Stimulated activated CD8-positive, alpha-beta memory T cell treated with anti-CD3 and anti-CD28 coated beads, Interleukin-7, amount 100 ng/mL, for 24 hours (primary cell): Measurements from ENCODE around the gene ADD2.
A peak's percentile ranks its signal among the peaks of the same experiment; 100 is the strongest.
"Not testable (repeated sequence)": the region's sequence is repeated elsewhere in the genome, so short reads cannot be mapped to it uniquely, and the experiment has no call there.

Experiments
- DNase-seq: peaks from one replicate; pipeline ENCODE4 v3.0.0-alpha.2; 2020; ENCODE audit warnings: low read depth

Gene ADD2, protein sequence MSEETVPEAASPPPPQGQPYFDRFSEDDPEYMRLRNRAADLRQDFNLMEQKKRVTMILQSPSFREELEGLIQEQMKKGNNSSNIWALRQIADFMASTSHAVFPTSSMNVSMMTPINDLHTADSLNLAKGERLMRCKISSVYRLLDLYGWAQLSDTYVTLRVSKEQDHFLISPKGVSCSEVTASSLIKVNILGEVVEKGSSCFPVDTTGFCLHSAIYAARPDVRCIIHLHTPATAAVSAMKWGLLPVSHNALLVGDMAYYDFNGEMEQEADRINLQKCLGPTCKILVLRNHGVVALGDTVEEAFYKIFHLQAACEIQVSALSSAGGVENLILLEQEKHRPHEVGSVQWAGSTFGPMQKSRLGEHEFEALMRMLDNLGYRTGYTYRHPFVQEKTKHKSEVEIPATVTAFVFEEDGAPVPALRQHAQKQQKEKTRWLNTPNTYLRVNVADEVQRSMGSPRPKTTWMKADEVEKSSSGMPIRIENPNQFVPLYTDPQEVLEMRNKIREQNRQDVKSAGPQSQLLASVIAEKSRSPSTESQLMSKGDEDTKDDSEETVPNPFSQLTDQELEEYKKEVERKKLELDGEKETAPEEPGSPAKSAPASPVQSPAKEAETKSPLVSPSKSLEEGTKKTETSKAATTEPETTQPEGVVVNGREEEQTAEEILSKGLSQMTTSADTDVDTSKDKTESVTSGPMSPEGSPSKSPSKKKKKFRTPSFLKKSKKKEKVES

DNA sequence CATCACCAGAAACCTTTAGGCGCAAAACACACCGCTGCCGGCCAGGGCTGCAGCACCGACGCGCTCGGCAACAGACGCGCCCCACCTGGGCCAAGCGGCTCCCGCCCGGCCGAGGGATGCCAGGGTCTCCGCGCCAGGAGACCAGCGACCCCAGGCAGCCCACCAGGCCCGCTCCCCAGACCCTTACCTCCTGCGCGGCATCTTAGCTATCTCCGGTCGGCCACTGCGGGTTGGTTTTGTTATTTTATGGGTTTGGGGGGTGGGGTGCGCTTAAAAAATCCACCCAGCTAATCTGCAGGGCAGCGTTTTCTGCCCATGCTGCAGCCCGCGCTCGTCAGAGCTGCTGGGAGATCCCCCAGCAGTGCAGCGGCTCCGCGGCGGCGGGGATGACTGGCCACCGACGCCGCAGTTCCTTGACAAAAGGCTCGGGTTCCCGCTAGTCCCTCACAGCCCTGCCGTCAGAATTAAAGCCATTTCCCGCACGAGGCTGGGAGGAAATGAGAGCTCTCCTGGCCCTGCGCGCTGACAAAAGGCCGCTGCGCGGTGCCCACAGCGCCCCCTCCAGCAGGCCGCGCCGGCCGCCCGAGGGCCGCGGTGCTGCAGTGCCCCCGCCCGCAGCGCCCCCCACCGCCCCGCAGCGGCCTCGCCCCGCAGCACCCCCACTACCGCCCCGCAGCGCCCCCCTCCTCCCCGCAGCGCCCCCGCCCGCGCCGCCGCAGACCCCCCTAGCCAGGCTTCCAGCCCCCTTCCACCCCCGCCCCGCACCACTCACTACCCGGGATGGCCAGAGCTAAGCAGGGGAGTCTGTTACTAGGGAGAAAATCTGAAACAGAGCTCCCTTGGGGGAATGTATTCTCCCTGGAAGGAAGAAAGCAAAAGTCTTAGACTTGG is at the start of gene ADD2:
TSS of gene ADD2 (minus strand) at position 502 of the 891 bp plus-strand sequence. CDS start 61,792 bp downstream, outside the sequence.
- no peak for DNase-seq

DNA sequence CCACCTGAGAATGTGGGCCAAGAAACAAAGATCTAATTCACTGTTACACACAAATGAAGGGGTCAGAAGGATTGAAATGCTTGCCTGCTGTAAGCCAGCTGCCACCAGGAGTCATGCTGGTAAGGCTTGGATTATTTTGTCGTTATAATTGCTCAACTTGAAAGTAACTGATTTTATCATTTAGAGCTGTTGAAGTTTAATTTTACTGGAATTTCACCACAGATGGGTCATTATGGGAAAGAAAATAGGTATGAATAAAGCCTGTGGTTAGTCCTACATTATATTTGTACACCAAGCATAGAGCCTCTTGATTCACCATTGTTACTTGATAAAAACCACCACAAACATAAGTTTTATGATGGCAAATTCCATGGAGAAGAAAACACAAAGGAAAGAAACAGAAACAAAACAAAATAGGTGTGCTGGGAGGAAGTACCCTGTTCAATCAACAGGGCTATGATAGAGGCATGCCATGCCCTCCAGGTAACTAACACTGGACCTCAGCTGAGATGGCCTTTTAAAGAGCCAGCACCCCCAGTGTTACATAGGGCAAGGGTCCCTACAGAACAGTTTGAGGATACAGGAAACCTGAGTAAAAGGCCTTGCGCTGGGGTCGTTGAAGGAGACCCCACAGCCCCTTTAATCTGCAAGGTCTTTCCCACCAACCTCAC is 49.4 kb upstream of the ADD2 start:
- DNase-seq, result no peak

DNA sequence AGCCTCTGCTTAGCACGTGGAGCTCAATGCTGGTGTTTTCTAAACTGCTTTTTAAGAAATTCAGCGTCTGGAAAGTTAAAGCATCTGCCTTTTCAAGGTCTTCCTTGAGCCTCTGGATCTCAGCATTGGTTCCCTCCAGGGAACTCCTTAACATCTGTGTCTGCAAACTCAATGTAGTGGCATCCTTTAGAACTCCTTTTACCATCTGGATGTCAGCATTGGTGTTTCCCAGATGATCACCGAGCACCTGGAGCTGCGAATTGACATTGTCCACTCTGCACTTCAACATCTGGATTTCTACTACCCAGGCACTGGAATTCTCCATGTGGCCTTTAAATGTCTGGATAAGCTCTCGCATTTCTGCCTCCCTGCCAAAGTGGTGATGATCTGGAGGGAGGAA is 48.7 kb upstream of the ADD2 start:
- DNase-seq, result no peak

DNA sequence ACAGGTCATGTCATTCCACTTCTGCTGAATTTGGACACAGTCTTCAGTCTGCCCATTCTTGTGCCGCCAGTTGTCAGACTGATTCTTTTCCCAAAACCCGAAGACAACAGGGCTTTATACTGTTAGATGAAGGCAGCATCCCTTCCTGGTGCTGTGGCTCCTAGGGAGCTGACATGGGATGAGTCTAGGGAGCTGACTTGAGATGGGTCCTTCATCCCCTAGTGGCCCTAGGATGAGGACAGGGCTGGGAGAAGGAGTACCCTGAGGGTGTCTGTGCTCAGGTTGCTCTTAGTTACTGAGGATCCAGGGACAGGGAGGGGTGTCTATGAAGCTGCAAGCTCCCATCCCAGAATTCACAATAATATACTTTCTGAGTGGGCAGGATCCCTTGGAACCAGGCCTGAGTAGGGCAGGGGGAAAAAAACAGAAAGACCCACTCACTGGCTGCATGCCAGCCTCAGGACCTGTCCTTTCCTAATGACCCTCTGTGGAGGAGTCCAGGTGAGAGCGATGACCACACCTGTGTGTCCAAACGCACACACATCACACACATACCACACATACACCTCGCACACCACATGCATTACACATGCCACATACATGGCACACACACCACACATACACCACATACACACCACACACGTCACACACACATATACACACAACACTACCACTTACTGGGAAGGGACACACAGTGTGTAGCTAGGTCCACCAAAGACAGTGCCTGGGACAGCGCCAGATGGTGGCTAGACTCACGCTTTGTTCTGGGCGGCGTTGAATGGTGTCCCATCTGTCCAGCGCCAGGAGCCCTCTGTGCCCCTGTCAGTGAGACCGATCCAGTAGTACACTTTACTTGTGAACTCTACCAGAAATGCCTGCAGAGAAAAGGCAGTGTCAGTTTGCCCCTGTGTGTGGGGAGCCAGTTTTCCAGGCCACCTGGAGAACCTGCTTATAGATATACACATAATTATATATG is 41.3 kb upstream of the ADD2 start:
- no peak for DNase-seq

DNA sequence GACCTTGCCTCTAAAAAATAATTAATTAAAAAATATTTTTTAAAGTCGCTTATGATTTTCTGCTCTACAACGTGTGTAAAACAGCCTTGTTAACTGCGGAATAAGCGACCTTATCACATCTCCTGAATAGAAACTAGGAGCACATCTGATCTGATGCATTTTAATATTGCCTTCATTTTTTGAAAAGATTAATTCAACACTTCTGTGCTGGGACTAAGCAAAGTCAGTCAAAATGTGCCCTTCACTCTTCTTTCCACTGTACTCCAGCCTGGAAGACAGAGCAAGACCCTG is 39.8 kb upstream of the ADD2 start:
- no peak for DNase-seq

DNA sequence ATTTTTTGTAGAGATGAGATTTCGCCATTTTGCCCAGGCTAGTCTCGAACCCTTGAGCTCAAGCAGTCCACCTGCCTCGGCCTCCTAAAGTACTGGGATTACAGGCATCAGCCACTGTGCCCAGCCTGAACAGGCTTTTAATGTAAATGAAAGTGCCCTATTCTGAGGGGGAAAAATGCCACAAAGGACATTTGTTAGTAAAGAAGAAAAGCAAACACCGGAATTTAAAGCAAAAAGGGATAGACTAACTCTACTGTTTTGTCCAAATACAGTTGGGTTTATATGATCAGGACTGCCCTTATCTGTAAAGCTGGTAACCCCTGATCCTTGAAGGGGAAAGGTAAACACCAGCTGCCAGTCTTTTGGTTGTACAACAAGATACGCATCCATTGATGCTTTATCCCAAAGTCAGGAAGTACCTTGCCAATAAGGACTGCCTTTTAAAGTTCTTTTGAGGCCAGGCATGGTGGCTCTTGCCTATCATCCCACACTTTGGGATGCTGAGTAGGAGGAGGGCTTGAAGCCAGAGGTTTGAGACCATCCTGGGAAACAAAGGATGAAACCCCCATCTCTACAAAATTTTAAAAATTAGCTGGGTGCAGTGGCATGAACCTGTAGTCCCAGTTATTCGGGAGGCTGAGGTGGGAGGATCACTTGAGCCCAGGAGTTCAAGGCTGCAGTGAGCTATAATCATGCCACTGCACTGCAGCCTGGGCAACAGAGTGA is 39.3 kb upstream of the ADD2 start:
- DNase-seq, result no peak

DNA sequence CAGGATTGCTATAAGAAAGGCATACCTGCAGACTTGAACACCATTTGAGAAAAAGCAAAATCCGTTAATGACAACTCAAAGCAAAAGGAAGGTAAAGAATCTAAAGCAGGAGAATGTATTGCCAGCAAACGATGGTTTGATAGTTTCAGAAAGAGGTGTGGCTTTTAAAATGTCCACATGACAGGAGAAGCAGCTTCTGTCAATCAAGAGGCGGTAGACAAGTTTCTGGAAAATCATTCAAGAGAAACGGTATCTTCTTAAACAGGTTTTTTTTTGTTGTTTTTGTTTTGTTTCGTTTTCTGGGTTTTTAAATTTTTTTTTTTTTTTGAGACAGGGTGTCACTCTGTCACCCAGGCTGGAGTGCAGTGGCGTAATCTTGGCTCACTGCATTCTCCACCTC is 38.6 kb upstream of the ADD2 start:
- no peak for DNase-seq

DNA sequence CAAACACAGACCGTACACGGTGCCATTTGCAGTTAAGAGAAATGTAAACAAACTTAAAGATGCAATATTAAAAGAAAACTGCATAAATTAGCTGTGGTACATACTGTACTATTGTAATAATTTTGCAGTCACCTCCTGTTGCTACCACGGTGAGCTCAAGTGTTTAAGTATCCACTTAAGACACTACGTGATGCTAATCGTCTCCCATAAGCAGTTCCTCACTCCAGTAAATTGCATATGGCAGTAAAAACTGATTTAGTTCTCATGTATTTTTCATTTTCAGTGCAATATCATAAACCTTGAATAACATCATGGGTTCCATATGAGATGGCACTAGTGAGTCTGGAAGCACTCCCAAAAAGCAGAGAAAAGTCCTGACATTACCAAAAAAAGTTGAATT is 38.0 kb upstream of the ADD2 start:
- no peak for DNase-seq

DNA sequence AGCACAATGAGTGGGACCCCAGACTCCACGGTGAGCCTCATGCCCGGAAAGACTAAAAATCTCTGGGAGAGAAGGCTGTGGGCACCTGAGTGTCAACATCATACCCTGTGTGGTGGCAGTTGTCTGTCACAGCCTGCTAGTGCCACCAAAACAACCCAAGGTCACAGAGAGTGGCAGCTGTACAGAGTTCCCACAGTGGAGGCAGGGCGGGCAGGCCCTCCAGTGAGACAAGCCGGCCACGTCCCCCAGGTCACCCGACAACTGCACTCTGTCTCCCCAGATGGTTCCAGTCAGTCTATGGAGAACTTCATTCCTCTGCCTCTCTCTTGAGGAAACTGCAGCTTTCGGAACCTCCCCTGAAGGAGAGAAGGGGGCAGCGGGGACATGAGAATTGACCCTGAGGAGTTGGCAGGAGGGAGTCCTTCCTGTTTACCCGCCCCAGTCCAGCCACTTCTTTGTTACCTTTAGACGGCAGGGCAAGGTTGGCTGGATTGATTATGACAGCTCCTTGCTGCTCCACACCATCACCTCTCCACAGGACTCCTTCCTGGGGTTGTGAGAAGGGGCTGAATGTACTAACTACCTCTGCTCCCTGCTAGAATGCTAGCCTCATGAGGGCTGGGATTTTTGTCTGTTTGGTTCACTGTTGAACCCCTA is 33.7 kb upstream of the ADD2 start:
- no peak for DNase-seq

DNA sequence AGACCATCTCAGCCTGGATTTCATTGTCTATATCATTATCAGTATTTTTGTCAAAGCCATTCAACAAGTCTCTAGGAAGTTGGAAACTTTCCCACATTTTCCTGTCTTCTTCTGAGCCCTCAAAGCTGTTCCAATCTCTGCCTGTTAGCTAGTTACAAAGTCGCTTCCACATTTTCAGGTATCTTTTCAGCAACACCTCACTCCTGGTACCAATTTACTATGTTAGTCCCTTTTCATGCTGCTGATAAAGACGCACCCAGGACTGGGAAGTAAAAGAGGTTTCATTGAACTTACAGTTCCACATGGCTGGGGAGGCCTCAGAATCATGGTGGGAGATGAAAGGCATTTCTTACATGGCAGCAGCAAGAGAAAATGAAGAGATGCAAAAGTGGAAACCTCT is 31.7 kb upstream of the ADD2 start:
- no peak for DNase-seq

DNA sequence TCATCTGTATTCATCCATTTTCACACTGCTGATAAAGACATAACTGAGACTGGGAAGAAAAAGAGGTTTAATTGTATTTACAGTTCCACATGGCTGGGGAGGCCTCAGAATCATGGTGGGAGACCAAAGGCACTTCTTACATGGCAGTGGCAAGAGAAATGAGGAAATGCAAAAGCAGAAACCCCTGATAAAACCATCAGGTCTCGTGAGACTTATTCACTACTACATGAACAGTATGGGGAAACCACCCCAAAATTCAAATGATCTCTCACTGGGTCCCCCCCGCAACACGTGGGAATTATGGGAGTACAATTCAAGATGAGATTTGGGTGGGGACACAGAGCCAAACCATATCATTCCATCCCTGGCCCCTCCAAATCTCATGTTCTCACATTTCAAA is 30.0 kb upstream of the ADD2 start:
- not testable (repeated sequence) for DNase-seq

DNA sequence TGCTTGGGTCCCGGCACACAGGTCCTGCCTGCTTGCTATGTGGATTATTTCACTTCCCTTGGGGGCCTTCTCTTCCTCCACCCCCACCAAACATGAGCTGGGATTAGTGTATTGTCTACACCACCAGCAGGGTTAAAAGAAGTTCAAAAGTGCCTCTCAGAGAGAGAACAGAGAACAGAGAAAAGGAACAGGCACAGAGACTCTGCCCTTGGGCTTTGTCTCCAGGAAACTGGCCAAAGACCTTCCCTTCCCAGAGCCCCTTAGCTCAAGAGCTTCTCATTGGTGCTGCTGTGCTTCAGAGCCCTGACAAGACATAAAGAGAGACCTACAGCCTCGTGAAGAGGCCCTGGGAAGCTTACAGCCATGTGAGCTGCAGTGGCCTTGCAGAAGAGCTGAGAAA is 29.5 kb upstream of the ADD2 start:
- no peak for DNase-seq

DNA sequence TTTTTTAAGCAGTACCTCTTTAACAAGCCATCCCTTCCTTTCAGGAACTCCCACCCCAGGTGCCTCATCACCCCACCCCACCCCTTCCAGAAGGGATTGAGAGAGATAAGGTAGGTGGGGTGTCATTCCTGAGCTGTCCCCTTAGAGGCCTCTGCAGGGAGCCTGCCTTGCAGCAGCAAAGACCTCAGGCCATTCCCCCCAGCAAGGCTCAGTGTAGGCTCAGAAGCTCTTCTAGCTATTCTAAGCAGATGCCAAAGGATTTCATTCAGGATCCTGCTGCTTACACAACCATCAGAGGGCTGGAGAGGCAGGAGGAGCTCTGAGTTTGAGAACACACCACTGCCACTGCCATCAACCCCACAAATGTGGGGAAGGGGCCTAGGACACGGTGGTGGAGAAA is 28.3 kb upstream of the ADD2 start:
- no peak for DNase-seq

DNA sequence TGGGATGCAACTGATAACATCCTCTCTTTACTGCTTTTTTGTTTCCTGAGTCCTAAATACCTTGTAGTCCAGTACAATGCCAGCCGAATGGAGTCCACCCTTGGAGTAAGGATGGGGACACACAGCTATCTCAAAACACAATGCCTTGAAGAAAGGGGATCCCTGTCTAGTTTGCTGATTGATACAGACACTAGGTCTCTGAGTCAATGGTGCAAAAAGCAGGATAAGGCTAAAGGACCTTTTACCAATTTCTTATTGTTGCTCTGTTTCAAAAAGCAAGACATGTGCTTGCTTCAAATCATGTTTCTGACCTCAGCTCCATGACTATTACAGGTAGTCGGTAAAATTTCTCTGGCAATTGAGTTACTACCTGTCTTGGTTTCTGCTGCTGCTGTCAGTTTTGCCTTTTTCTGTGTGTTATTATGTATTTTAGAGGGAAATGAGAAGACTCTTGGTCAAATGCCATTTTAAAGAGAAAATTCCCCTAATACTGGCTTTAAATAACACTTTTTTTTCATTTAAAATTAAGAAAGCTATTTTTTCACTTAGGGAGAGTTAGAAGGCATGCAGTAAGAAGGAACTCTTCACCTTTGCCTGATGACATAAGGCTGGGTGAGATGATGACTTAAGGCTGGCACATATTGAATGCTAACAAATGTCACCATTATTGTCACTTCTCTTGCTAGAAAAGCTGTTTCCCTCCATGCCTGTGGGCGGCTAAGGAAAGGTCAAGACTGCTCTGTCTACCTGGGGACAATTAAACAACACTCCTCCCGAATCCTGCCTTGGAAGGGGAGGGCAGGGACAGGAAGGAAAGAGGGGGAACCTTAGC is 27.4 kb upstream of the ADD2 start:
- no peak for DNase-seq

DNA sequence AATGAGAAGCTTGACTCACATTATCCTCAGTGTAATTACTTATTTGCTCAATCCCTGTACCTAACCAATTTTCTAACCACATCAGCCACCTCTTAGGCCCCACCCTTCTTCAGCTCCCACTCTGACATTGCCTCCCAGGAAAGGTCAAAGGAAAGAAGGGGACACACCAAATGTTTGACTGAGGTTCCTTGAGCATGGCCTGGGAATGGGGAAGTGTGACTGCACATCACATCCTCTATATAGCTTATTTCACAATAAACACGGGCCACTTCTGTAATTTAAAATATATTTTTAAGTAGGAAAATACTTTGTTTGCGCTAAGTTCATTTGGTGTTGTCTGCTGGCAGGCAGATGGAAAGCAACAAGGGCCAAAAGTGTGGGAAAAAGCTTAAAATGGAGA is 25.4 kb upstream of the ADD2 start:
- DNase-seq, result no peak

DNA sequence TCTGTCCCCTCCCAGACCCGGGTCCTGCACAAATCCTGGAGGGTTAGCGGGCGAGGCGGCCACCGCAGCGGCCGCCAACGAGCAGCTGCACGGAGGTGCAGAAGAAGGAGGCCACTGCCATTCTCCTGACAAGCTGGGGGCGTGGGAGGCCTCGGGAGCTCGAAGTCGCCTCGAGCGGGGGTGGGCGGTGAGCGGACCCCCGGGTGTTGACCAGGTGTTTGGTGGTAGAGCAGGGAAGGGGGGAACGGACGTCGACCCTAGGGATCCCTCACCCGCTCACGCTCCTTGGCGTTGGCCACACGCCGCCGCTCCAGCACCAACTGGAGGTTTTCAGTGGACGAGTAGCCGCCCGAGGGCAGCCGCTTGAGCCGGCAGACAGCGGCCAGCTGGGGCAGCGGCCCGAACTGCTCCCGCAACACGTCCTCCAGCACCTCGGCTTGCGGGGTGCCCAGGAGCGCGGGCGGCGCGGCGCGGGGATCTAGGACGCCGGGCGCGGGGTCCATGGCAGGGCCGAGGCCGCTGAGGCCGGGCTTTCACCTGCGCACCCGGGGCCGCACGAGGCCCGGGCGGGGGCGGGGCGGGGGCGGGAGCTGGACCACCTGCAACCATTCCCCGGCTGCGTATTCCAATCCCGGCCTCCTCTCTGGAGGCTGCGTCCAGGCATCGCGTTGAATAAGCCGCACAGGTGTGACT is 22.3 kb upstream of the ADD2 start, which contains the start of gene FIGLA:
TSS of gene FIGLA (minus strand) at position 508 of the 693 bp plus-strand sequence. CDS start at position 503, 5 bp downstream.
- no peak for DNase-seq

DNA sequence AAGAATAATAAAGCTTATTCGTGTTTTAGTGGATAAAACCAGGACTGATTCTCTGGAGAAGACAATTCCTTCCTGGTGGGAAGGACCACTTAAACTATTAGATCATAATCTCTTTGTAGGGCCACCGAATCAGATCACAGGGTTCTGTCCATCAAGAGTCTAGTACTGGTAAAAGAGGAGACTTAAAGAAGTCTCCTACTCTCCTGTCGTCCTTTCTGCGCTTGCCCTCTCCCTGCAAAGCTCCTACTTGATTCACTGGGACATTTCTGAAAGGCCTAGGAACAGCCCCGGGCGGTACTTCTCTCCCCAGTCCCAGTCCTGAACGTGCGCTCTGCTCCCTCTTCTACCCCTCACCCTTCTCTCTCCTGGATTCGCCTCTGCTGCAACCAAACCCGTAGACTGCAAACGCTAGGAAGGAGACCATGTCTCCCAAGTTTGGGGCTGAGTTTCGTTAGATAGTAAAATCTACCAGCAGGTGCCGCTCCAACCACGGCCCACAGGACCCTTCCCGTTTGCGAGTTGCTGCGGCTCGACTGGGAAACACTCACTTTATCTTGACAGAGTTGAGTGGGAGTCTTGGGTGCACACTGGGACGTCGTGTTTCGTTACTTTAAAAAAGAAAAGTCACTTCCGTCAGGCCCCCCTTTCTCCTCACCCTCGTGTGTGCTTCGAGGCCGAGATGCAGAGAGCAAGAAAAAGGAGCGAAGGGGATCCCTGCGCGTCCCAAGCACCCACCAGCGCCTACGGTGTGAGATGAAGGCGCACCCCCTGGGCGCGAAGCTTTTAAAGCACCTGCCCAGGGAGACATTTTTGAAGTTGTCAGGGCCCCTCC is 21.5 kb upstream of the ADD2 start:
- DNase-seq, result peak; percentile 31
